Activated CD4-positive, alpha-beta memory T cell treated with anti-CD3 and anti-CD28 coated beads, Interleukin-2, amount 10 ng/mL, durations not matched to agents 7 days and 5 days (primary cell): ENCODE measurements around the gene RHOD. TPM values are rescaled to one million over a fixed set of nuclear protein-coding genes. Genes with fewer than 3 reads are reported as not detected.

Experiments
- CTCF ChIA-PET: fragments of 350-600 bp; sonication (Branson Sonifier 250); formaldehyde crosslinking; loops from one replicate; lab custom pipeline; 2021; ENCODE audit warnings: antibody characterized with exemption, inconsistent platforms; lab: Charles Lee
- POLR2A ChIA-PET: fragments of 350-600 bp; sonication (Branson Sonifier 250); formaldehyde crosslinking; loops from one replicate; lab custom pipeline; 2021; ENCODE audit warnings: antibody characterized with exemption; lab: Charles Lee
- DNase-seq: peaks from one replicate; pipeline ENCODE4 v3.0.0-alpha.2; 2020
- H3K27ac Mint-ChIP-seq: one replicate; pipeline ENCODE4 v1.8.0; 2021; ENCODE audit warnings: mild to moderate bottlenecking, mixed read lengths
- H3K27me3 Mint-ChIP-seq: one replicate; pipeline ENCODE4 v1.8.0; 2021; ENCODE audit warnings: mixed read lengths
- H3K36me3 Mint-ChIP-seq: one replicate; pipeline ENCODE4 v1.8.0; 2021; ENCODE audit warnings: low read depth, mixed read lengths
- H3K4me1 Mint-ChIP-seq: one replicate; pipeline ENCODE4 v1.8.0; 2021; ENCODE audit warnings: mixed read lengths
- H3K4me3 Mint-ChIP-seq: one replicate; pipeline ENCODE4 v1.8.0; 2021; ENCODE audit warnings: mild to moderate bottlenecking, mixed read lengths
- H3K9me3 Mint-ChIP-seq: one replicate; pipeline ENCODE4 v1.8.0; 2021; ENCODE audit warnings: mixed read lengths
- total RNA-seq, 2 experiments: library from RNA; stranded (reverse); gene quantifications; one replicate each; pipeline ENCODE4 v1.2.3, GENCODE V29; 2021

The RHOD gene
- total RNA-seq, 2 experiments from 2014 or later: 0.20 to 0.33 TPM

DNA sequence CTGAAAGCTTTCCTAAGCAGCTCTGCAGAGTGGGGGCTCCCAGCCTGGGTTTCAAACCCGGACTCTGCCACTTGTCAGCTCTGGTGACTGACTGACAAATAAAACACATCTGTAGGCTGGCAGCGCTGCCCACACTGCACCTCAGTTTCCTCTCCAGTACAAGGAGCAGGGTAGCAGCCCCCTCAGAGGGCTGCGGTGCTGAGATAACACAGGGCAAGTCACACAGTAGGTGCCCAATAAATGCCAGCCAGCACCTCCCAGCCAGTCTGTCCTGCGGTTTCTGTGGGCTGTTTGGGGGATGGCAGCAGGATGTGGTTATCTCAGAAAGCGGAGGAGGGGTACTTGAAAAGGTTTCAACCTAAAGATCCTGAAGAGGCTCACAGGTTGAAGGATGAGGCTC is 32.2 kb upstream of the RHOD start:
- POLR2A ChIA-PET: interaction anchor here (0.6 kb wide), 1 partner anchor 200 kb away, joined by 3 read pairs; no protein-coding TSS in a partner anchor
- H3K4me1 Mint-ChIP-seq: peaks cover 25% of the 10 kb centered on the region
- peaks cover 67% of the 10 kb centered on the region for H3K27me3 Mint-ChIP-seq
- H3K27ac Mint-ChIP-seq: no peak overlapping the region
- no peak overlapping the region for H3K4me3 Mint-ChIP-seq
- H3K36me3 Mint-ChIP-seq: no peaks in the 10 kb centered on the region
- peak; percentile 74 for DNase-seq
- CTCF ChIA-PET: no interaction called here
- H3K9me3 Mint-ChIP-seq: no peaks in the 10 kb centered on the region

DNA sequence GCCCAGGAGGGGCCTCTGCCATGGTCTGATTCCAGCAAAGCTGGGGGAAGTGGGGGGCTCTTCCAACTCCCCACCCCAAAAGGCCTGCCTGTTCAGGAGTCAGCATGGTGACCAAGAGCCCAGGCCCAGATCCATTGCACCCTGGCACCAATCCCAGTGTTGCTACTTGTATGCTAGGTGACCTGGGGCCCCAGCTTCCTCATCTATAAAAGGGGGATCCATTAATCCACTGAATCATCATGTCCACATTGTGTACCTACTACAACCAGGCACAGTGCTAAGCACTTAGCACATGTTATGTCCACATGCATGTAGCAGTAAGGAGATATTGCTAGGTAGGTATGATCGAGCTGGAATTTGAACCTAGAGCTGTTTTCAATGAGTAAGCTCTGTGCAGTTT is 31.7 kb upstream of the RHOD start:
- H3K4me3 Mint-ChIP-seq: no peak overlapping the region
- no peak overlapping the region for H3K27ac Mint-ChIP-seq
- no peak for DNase-seq
- H3K9me3 Mint-ChIP-seq: no peaks in the 10 kb centered on the region
- H3K36me3 Mint-ChIP-seq: no peaks in the 10 kb centered on the region
- ChIA-PET CTCF (no interaction called here), POLR2A (no interaction called here)
- H3K4me1 Mint-ChIP-seq: peaks cover 25% of the 10 kb centered on the region
- H3K27me3 Mint-ChIP-seq: peaks cover 65% of the 10 kb centered on the region

DNA sequence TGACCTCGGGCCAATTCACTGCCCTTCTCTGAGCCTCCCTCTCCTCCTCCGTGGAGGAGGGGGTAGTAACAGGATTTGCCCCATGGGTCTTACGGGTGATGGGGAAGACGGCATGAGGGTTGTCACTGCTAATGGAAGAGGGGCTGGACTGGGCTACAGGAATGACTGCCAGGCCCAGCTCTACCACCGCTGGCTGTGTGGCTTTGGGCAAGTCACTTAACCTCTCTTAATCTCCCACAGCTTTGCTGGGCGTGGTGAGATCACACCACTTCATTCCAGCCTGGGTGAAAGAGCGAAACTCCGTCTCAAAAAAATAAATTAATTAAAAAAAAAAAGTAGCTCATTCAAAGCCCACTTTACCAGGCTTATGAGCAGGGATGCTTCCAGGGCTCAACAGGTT is 30.9 kb upstream of the RHOD start:
- ChIA-PET POLR2A (no interaction called here), CTCF (interaction anchor here (1.0 kb wide), 1 partner anchor 236 kb away, joined by 4 read pairs; no protein-coding TSS in a partner anchor)
- DNase-seq: no peak
- peaks cover 58% of the 10 kb centered on the region for H3K27me3 Mint-ChIP-seq
- H3K4me1 Mint-ChIP-seq: peaks cover 25% of the 10 kb centered on the region
- H3K27ac Mint-ChIP-seq: no peak overlapping the region
- no peak overlapping the region for H3K4me3 Mint-ChIP-seq
- H3K9me3 Mint-ChIP-seq: no peaks in the 10 kb centered on the region
- H3K36me3 Mint-ChIP-seq: no peaks in the 10 kb centered on the region

DNA sequence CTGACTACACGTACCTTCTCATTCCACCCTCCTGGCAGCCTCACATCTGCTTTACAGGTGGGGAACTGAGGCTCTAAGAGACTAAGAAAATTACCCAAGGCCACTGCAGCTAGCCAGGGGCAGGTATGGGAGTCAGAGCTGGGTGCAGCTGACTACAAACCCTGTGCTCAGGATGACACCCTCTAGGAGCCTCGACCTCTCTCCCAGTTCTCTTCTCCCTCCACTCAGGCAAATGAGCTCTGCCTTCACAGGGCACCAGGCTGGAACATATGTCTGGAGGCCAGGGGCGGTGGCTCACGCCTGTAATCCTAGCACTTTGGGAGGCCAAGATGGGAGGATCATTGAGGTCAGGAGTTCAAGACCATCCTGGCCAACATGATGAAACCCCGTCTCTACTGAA is 29.7 kb upstream of the RHOD start:
- no peaks in the 10 kb centered on the region for H3K9me3 Mint-ChIP-seq
- H3K4me1 Mint-ChIP-seq: peaks cover 24% of the 10 kb centered on the region
- DNase-seq: no peak
- ChIA-PET POLR2A (no interaction called here), CTCF (interaction anchor here (0.9 kb wide), 1 partner anchor 46 kb away, joined by 3 read pairs; no protein-coding TSS in a partner anchor)
- H3K27me3 Mint-ChIP-seq: peaks cover 59% of the 10 kb centered on the region
- H3K4me3 Mint-ChIP-seq: no peak overlapping the region
- H3K36me3 Mint-ChIP-seq: no peaks in the 10 kb centered on the region
- H3K27ac Mint-ChIP-seq: no peak overlapping the region

DNA sequence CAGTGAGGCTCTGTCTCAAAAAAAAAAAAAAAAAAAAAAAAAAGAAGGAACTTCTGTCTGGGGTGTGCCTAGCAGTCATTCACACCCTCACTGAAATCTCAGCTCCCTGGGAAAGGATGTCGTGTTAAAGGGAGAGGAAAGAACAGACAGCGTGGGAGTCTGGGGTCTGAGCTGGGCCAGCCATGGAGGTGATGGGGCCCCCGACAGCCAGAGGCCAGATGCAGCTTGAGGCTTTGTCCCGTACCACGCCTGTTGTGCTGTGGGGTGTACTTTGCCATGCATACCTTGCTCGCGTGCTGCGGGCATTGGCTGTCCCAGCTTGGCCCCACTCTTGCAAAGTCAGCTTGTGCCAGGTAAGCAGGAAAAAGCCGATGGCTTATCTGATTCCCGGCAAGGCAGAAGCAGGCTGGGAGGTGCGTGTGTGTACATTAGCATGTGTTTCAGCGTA is 29.1 kb upstream of the RHOD start:
- ChIA-PET POLR2A (no interaction called here), CTCF (no interaction called here)
- no peak for DNase-seq
- peaks cover 55% of the 10 kb centered on the region for H3K27me3 Mint-ChIP-seq
- H3K4me3 Mint-ChIP-seq: no peak overlapping the region
- no peaks in the 10 kb centered on the region for H3K9me3 Mint-ChIP-seq
- H3K4me1 Mint-ChIP-seq: peaks cover 21% of the 10 kb centered on the region
- H3K36me3 Mint-ChIP-seq: no peaks in the 10 kb centered on the region
- no peak overlapping the region for H3K27ac Mint-ChIP-seq

DNA sequence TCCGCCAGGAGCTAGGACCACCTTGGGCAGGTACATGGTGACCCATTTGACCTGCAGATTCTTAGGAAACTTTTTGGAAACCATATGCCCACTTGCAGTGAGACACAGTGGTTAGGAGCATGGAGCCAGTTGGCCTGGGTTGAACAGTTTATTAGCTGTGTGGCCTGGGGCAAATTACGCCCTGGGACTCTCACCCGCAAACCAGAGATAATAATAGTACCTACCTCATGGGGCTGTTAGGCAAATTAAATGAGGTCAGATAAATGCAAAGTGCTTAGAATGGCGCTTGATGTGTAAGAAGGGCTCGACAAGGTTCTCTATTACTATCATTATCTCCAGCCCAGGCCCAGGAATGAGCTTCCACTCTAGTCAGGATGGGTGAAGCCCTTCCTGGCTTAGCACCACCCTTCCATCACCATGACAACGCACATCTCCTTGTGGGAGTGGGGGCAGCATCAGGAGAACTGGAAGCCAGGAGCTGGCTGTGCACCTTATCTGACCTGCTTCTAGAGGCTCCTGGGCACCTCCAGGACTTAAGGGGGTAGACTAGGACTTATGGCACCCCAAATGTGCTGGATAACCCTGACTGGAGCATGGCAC is 28.6 kb upstream of the RHOD start:
- Mint-ChIP-seq H3K36me3 (no peaks in the 10 kb centered on the region), H3K4me1 (peaks cover 19% of the 10 kb centered on the region), H3K27me3 (peaks cover 51% of the 10 kb centered on the region), H3K9me3 (no peaks in the 10 kb centered on the region), H3K4me3 (no peak overlapping the region), H3K27ac (no peak overlapping the region)
- ChIA-PET POLR2A (no interaction called here), CTCF (no interaction called here)
- no peak for DNase-seq

DNA sequence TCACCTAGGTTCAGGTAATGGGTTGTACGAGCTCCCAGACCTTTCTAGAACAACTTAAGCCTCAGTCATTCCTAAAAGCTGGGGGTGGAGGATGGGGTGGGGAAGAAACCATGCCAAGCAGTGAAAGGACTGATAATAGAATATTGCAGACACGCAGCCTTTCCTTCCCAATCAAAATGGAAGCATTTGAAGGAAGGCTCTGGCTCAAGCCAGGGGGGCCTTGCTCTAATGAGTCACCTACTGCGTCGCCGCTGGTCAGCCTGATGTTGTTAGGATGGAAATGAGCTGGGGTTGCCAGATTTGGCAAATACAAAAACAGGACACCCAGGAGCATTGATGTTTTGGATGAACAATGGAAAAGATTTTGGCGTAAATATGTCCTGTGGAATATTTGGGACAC is 27.5 kb upstream of the RHOD start:
- peaks cover 13% of the 10 kb centered on the region for H3K4me1 Mint-ChIP-seq
- no peak overlapping the region for H3K4me3 Mint-ChIP-seq

DNA sequence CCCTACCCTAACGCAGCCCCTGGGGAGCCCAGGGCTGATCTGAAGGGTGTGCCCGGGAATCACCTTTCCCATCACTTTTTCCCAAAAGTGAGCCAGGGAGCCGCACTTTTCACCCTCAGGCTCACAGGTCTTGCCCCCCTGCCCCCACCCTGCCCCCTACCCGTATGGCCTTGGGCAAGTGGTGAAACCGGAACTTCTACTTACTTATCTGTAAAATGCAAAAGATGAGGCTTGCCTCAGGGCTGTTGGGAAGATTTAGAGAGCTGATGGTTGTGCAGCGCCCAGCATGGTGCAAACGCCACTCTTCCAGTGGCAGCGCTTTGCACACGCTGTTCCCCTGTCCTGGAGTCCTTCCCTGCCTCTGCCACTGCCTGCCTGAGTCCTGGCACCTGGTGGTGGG is 25.7 kb upstream of the RHOD start:
- H3K4me3 Mint-ChIP-seq: no peak overlapping the region
- H3K36me3 Mint-ChIP-seq: no peaks in the 10 kb centered on the region
- ChIA-PET CTCF (no interaction called here), POLR2A (no interaction called here)
- H3K9me3 Mint-ChIP-seq: no peaks in the 10 kb centered on the region
- no peak overlapping the region for H3K27ac Mint-ChIP-seq
- no peaks in the 10 kb centered on the region for H3K4me1 Mint-ChIP-seq
- peaks cover 39% of the 10 kb centered on the region for H3K27me3 Mint-ChIP-seq
- DNase-seq: no peak

More for the DNA sequence above, 27.5 kb upstream of the RHOD start:
- no peak for DNase-seq
- Mint-ChIP-seq H3K27ac (no peak overlapping the region), H3K36me3 (no peaks in the 10 kb centered on the region), H3K27me3 (peaks cover 54% of the 10 kb centered on the region), H3K9me3 (no peaks in the 10 kb centered on the region)
- CTCF ChIA-PET: no interaction called here
- POLR2A ChIA-PET: no interaction called here

DNA sequence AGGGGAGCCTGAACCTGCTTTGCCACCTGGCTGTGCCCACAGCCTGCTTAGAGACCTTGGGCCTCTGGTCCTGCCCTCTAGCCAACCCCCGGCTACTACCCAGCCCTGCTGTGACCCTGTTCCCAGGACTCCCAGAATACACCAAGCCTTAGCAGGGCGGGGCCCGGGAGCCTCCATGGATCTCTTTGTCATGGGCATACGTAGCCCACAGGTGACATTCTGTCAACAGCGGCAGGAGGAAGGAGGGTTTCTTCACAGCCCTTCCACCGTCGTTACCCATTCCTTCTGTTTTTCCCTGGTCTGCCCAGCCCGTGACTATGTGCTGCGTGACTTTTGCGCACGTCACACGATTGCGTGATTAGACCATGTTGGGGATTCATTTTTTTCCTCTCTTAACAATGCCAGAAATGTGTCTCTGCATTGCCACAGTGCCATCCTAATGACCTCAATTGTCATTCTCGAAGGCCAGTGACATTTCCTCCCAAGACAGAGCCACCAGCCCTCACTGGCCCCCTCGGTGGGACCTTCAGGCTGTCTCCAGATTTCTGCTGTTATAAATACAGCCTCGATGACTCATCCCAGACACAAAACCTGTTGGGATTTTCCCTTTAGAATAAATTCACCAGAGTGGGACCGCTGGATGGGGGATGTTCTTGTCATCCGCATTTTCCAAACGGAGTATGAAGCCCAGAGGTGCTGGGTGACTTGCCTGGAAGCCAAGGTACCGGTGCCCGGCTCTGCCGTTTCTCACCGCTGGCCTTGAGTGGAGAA is 24.7 kb upstream of the RHOD start:
- Mint-ChIP-seq H3K4me1 (no peaks in the 10 kb centered on the region), H3K27me3 (peaks cover 35% of the 10 kb centered on the region), H3K4me3 (no peak overlapping the region), H3K36me3 (no peaks in the 10 kb centered on the region), H3K27ac (no peak overlapping the region), H3K9me3 (no peaks in the 10 kb centered on the region)
- ChIA-PET POLR2A (no interaction called here), CTCF (no interaction called here)
- no peak for DNase-seq

DNA sequence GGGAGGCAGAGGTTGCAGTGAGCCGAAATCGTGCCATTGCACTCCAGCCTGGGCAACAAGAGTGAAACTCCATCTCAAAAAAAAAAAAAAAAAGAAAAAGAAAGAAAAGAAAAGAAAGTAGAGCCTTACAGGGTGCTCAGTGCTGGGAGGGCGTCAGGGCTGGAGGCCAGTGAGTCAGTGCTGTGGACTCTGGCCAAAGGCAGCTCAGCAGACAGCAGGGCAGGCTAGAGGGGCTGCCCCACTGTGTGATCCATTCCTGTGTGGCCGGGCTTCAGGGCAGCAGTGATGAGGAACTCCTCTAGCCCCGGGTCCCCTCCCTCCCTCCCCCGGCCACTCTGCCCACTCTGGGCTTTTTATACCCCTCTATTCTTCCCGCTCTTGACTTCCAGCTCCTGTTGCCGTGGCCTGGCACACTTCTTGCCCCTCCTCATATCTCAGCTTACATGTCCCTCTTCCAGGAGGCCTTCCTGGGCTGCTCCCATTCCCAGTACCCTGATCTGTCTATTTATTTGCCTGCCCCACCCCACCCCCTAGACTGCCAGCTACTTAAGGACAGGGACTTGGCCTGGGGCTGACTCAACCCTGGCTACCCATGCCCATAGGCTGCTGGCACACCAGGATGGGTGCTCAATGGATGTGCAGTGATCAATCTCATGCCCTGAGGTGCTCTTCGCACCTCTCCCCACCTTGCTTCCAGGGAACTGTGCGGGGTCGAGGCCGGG is 23.7 kb upstream of the RHOD start:
- Mint-ChIP-seq H3K27ac (no peak overlapping the region), H3K36me3 (no peaks in the 10 kb centered on the region)
- CTCF ChIA-PET: no interaction called here

DNA sequence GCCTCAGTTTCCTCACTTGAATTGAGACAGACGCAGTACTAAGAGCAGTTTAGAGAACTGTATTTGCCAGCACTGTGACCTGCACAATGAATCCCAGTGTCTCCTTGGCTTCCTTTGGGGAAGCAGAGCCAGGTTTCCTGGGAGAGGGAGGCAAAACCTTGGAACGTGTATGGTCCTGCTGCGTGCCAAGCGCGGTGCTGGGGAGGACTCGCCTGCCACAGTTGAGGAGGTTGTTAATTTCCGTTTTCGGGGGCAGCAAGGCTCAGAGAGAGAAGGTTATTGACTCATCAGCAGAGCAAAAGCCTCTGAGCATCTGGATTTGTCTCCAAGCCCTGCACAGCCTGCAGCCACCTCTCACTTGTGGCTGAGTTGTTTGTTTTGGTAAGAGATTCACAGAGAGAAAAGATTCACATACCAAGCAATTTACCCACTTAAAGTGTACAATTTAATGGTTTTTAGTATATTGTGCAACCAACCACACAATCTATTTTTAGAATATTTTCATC is 22.9 kb upstream of the RHOD start:
- Mint-ChIP-seq H3K36me3 (no peaks in the 10 kb centered on the region), H3K27ac (no peak overlapping the region), H3K9me3 (no peaks in the 10 kb centered on the region), H3K27me3 (peaks cover 37% of the 10 kb centered on the region), H3K4me3 (no peak overlapping the region), H3K4me1 (no peaks in the 10 kb centered on the region)
- POLR2A ChIA-PET: no interaction called here
- CTCF ChIA-PET: no interaction called here
- no peak for DNase-seq

More for the DNA sequence above, 23.7 kb upstream of the RHOD start:
- Mint-ChIP-seq H3K9me3 (no peaks in the 10 kb centered on the region), H3K27me3 (peaks cover 38% of the 10 kb centered on the region), H3K4me3 (no peak overlapping the region), H3K4me1 (no peaks in the 10 kb centered on the region)
- no peak for DNase-seq
- POLR2A ChIA-PET: no interaction called here

DNA sequence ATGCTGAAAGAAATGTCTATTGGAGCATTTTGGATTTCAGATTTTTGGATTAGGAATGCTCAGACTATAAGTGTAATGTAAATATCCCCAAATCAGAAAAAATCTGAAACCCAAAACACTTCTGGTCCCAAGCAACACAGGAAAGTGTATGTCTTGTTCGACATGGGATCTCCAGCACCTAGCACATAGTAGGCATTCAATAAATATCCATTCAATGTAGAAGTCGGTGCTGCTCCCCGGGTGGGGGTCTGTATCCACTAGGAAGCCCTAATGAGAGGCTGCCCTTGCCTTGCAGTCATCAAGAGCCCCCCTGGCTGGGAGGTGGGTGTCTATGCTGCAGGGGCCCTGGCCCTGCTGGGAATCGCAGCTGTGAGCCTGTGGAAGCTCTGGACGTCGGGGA is 22.3 kb upstream of the RHOD start:
- Mint-ChIP-seq H3K9me3 (no peaks in the 10 kb centered on the region), H3K4me3 (no peak overlapping the region), H3K36me3 (no peaks in the 10 kb centered on the region), H3K4me1 (no peaks in the 10 kb centered on the region), H3K27me3 (peaks cover 31% of the 10 kb centered on the region), H3K27ac (no peak overlapping the region)
- CTCF ChIA-PET: no interaction called here
- no peak for DNase-seq
- POLR2A ChIA-PET: no interaction called here

DNA sequence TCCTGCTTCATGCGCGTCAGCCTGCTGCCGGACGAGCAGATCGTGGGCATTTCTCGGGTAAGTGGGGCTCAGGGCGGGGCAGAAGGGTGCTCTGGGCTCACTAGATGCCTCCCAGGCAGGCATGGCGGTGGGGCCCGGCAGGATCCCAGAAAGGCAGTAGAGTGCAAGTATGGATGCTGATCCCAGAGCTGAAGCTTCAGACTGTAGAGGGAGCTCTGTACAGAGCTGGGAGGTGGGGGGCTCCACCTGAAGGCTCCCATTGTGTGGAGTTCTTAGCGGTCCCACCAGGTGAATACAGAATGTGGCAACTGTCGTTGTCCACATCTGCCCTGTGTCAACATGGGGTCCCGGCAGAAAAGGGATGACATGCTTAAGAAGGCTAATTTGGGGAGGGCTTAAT is 16.5 kb upstream of the RHOD start:
- no peaks in the 10 kb centered on the region for H3K36me3 Mint-ChIP-seq
- H3K4me3 Mint-ChIP-seq: no peak overlapping the region
- POLR2A ChIA-PET: no interaction called here
- CTCF ChIA-PET: no interaction called here
- H3K27ac Mint-ChIP-seq: no peak overlapping the region
- DNase-seq: no peak
- H3K9me3 Mint-ChIP-seq: no peaks in the 10 kb centered on the region
- H3K4me1 Mint-ChIP-seq: no peaks in the 10 kb centered on the region
- H3K27me3 Mint-ChIP-seq: peaks cover 14% of the 10 kb centered on the region
